Measurements from ENCODE around the gene NSUN7.

NSUN7 gene

GRCh38 chr4:40822420-40823166 is 72.8 kb downstream of the NSUN7 start:
- Histone ChIP-seq H3K9me3 (ENCODE audit: control insufficient read depth, insufficient read depth, low read depth, low read length) (no peaks in the 10 kb centered on the region), H3K36me3 (ENCODE audit: control insufficient read depth in 2 of 2, insufficient read depth in 1 of 2, low read length in 2 of 2) (peaks cover 0 to 34% of the 10 kb centered on the region in 2 experiments; a peak in 1 of 3 replicates), H3K4me3 (ENCODE audit: low read depth, low read length) (no peak overlapping the region), H3K4me1 (ENCODE audit: control insufficient read depth, insufficient read depth, low read length) (no peaks in the 10 kb centered on the region), H3K27ac (ENCODE audit: extremely low read depth, low read depth, low read length) (no peak overlapping the region)
- ChIA-PET POLR2A (no interaction called here), CTCF (interaction anchor here (0.6 kb wide), 1 partner anchor 104 kb away, joined by 3 read pairs; no protein-coding TSS in a partner anchor)
- no peak for TF ChIP-seq ZNF791 (tag by site-specific recombination; IDR thresholded peaks at IDR 0.05)
- TF ChIP-seq, protein P1, sequence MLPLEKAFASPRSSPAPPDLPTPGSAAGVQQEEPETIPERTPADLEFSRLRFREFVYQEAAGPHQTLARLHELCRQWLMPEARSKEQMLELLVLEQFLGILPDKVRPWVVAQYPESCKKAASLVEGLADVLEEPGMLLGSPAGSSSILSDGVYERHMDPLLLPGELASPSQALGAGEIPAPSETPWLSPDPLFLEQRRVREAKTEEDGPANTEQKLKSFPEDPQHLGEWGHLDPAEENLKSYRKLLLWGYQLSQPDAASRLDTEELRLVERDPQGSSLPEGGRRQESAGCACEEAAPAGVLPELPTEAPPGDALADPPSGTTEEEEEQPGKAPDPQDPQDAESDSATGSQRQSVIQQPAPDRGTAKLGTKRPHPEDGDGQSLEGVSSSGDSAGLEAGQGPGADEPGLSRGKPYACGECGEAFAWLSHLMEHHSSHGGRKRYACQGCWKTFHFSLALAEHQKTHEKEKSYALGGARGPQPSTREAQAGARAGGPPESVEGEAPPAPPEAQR (tag by site-specific recombination; IDR thresholded peaks at IDR 0.05) = no peak
- TF ChIP-seq ZNF426 (tag by site-specific recombination; IDR thresholded peaks at IDR 0.05) = no peak
- TF ChIP-seq, protein P2, sequence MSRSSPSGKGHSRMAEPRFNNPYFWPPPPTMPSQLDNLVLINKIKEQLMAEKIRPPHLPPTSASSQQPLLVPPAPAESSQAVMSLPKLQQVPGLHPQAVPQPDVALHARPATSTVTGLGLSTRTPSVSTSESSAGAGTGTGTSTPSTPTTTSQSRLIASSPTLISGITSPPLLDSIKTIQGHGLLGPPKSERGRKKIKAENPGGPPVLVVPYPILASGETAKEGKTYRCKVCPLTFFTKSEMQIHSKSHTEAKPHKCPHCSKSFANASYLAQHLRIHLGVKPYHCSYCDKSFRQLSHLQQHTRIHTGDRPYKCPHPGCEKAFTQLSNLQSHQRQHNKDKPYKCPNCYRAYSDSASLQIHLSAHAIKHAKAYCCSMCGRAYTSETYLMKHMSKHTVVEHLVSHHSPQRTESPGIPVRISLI (tag by site-specific recombination; IDR thresholded peaks at IDR 0.05) = no peak
- no peak for TF ChIP-seq MYNN (tag by site-specific recombination; IDR thresholded peaks at IDR 0.05; ENCODE audit: borderline replicate concordance)
- no peak for TF ChIP-seq ZFP3 (tag by site-specific recombination; IDR thresholded peaks at IDR 0.05; ENCODE audit: low read depth)
- no peak for TF ChIP-seq ZNF76 (tag by site-specific recombination; IDR thresholded peaks at IDR 0.05; ENCODE audit: borderline replicate concordance, low read depth)
- TF ChIP-seq ZNF670 (tag by site-specific recombination; IDR thresholded peaks at IDR 0.05; ENCODE audit: low read depth) = no peak
- TF ChIP-seq ZNF175 (tag by site-specific recombination; IDR thresholded peaks at IDR 0.05) = no peak
- TF ChIP-seq ZFP69B (tag by site-specific recombination; IDR thresholded peaks at IDR 0.05) = no peak
- TF ChIP-seq EGR2 (tag by site-specific recombination; IDR thresholded peaks at IDR 0.05; ENCODE audit: low read depth) = no peak
- no peak for TF ChIP-seq ZNF660 (tag by site-specific recombination; IDR thresholded peaks at IDR 0.05)

DNA sequence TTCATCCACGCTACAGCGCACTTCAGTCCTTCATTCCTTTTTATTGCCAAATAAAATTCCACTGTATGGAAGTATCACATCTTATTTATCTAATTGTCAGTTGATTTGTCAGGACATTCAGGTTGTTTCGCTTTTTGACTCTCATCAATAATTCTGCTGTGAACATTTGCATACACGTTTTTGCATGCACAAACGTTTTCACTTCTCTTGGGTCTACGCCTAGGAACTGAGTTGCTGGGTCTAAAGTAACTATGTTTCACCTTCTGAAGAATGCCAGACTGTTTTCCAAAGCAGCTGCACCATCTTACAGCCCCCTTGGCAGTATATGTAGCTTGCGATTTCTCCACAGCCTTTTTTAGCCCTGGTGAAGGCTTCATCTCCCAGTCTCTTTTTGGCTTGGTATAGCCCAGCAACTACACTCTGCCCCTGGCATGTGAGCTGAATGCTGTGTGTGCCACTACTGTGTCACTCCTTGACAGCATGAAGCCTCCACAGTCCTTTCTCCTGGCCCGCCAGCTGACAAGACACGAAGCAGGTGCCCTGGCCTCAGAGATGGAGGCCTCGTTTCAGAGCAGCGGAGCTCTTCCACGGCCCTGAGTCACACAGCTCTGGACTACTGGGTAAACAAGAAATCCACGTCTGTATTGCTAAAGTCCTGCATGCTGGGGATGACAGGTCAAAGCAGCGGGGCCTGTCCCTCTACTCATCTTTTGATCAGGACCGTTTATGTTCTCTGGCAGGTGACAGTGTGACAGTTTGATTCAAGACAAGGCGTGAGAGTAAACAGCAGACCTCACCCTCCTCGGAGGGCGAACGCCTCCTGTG is 75.5 kb downstream of the NSUN7 start:
- POLR2A ChIA-PET = interaction anchor here (0.7 kb wide), 1 partner anchor 45 kb away, joined by 3 read pairs; no protein-coding TSS in a partner anchor
- no peaks in the 10 kb centered on the region for H3K4me1 ChIP-seq (ENCODE audit: control insufficient read depth, insufficient read depth, low read length)
- CTCF ChIA-PET = interaction anchor here (1.4 to 1.9 kb wide), 2 partner anchors 16 to 72 kb away, joined by 3 to 8 read pairs; no protein-coding TSS in a partner anchor
- TF ChIP-seq ELK4 (IDR thresholded peaks at IDR 0.05; ENCODE audit: borderline replicate concordance, low read depth, low read length) = no peak
- no peak for TF ChIP-seq ZNF658 (tag by site-specific recombination; IDR thresholded peaks at IDR 0.05)
- TF ChIP-seq, protein P3, sequence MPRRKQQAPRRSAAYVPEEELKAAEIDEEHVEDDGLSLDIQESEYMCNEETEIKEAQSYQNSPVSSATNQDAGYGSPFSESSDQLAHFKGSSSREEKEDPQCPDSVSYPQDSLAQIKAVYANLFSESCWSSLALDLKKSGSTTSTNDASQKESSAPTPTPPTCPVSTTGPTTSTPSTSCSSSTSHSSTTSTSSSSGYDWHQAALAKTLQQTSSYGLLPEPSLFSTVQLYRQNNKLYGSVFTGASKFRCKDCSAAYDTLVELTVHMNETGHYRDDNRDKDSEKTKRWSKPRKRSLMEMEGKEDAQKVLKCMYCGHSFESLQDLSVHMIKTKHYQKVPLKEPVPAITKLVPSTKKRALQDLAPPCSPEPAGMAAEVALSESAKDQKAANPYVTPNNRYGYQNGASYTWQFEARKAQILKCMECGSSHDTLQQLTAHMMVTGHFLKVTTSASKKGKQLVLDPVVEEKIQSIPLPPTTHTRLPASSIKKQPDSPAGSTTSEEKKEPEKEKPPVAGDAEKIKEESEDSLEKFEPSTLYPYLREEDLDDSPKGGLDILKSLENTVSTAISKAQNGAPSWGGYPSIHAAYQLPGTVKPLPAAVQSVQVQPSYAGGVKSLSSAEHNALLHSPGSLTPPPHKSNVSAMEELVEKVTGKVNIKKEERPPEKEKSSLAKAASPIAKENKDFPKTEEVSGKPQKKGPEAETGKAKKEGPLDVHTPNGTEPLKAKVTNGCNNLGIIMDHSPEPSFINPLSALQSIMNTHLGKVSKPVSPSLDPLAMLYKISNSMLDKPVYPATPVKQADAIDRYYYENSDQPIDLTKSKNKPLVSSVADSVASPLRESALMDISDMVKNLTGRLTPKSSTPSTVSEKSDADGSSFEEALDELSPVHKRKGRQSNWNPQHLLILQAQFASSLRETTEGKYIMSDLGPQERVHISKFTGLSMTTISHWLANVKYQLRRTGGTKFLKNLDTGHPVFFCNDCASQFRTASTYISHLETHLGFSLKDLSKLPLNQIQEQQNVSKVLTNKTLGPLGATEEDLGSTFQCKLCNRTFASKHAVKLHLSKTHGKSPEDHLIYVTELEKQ (tag by site-specific recombination; IDR thresholded peaks at IDR 0.05; ENCODE audit: borderline replicate concordance) = no peak
- TF ChIP-seq, protein P4, sequence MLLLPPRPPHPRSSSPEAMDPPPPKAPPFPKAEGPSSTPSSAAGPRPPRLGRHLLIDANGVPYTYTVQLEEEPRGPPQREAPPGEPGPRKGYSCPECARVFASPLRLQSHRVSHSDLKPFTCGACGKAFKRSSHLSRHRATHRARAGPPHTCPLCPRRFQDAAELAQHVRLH (tag by site-specific recombination; IDR thresholded peaks at IDR 0.05) = no peak
- no peak for TF ChIP-seq ZBTB17 (tag by site-specific recombination; IDR thresholded peaks at IDR 0.05)
- no peak for TF ChIP-seq ZBTB7A (tag by site-specific recombination; IDR thresholded peaks at IDR 0.05; ENCODE audit: low read depth)
- TF ChIP-seq MYNN (tag by site-specific recombination; IDR thresholded peaks at IDR 0.05; ENCODE audit: borderline replicate concordance) = no peak
- no peak for TF ChIP-seq ZNF596 (tag by site-specific recombination; IDR thresholded peaks at IDR 0.05)
- TF ChIP-seq ZNF837 (tag by site-specific recombination; IDR thresholded peaks at IDR 0.05) = no peak
- TF ChIP-seq BCL11A (tag by site-specific recombination; IDR thresholded peaks at IDR 0.05; ENCODE audit: low read depth) = no peak
- no peak for TF ChIP-seq ZNF670 (tag by site-specific recombination; IDR thresholded peaks at IDR 0.05; ENCODE audit: low read depth)
- no peak for TF ChIP-seq ZNF239 (tag by site-specific recombination; IDR thresholded peaks at IDR 0.05)
- TF ChIP-seq ZNF621 (tag by site-specific recombination; IDR thresholded peaks at IDR 0.05) = no peak
- TF ChIP-seq ZNF571 (tag by site-specific recombination; IDR thresholded peaks at IDR 0.05) = no peak
- TF ChIP-seq ZNF777 (tag by site-specific recombination; IDR thresholded peaks at IDR 0.05; ENCODE audit: borderline replicate concordance) = no peak

More for the DNA sequence above, 75.5 kb downstream of the NSUN7 start:
- H3K36me3 ChIP-seq (ENCODE audit: control insufficient read depth in 2 of 2, insufficient read depth in 1 of 2, low read length in 2 of 2) = peaks cover 0 to 37% of the 10 kb centered on the region in 2 experiments; a peak in 1 of 3 replicates
- no peaks in the 10 kb centered on the region for H3K9me3 ChIP-seq (ENCODE audit: control insufficient read depth, insufficient read depth, low read depth, low read length)
- H3K4me3 ChIP-seq (ENCODE audit: low read depth, low read length) = no peak overlapping the region
- no peak overlapping the region for H3K27ac ChIP-seq (ENCODE audit: extremely low read depth, low read depth, low read length)
